Esophagus muscularis mucosa (tissue), 4 donors: ENCODE results near the gene STAT6. TPM values are rescaled to one million over a fixed set of nuclear protein-coding genes. Genes with fewer than 3 reads are reported as not detected.
A peak's percentile ranks its signal among the peaks of the same experiment; 100 is the strongest.

Source experiments
- DNase-seq: peaks from one replicate; pipeline ENCODE4 v3.0.0-alpha.2; 2017; ENCODE audit errors: extremely low spot score
- H3K27ac ChIP-seq, 4 donors: fragments of 200-600 bp; sonication (generic); replicated peaks in 1 of 4; 1 replicate in 3 of 4; 2 replicates in 1 of 4; pipeline ENCODE4 v1.5.1; 2016 to 2019; ENCODE audit warnings: mild to moderate bottlenecking in 1 of 4
- H3K27me3 ChIP-seq, 4 donors: fragments of 200-600 bp; sonication (generic); one replicate each; pipeline versions ENCODE4 v1.5.1 to v1.6.0; 2016 to 2019
- H3K36me3 ChIP-seq, 4 donors: fragments of 200-600 bp; sonication (generic); one replicate each; pipeline ENCODE4 v1.5.1; 2016 to 2019
- H3K4me1 ChIP-seq, 4 donors: fragments of 200-600 bp; sonication (generic); one replicate each; pipeline ENCODE4 v1.5.1; 2016 to 2019
- H3K4me3 ChIP-seq, 4 donors: fragments of 200-600 bp; sonication (generic); 1 replicate in 2 of 4; 2 replicates in 2 of 4; pipeline ENCODE4 v1.5.1; 2016 to 2019; ENCODE audit warnings: mild to moderate bottlenecking in 4 of 4, moderate library complexity in 1 of 4
- H3K9me3 ChIP-seq, 4 donors: fragments of 200-600 bp; sonication (generic); 1 replicate in 3 of 4; 2 replicates in 1 of 4; pipeline ENCODE4 v1.5.1; 2016 to 2019
- CTCF ChIP-seq, 3 experiments: fragments of 200-600 bp in 2 of 3; fragments of 450-650 bp in 1 of 3; sonication (generic) in 2 of 3; IDR thresholded peaks; one replicate each; pipeline ENCODE4 v1.5.1; 2017 to 2019; ENCODE audit warnings: antibody characterized with exemption in 3 of 3, mild to moderate bottlenecking in 2 of 3, moderate library complexity in 1 of 3
- EP300 ChIP-seq: sonication (generic); formaldehyde crosslinking; IDR thresholded peaks from one replicate; pipeline ENCODE4 v1.6.1; 2017; ENCODE audit warnings: antibody characterized with exemption
- POLR2A ChIP-seq: fragments of 450-650 bp; IDR thresholded peaks from one replicate; pipeline ENCODE4 v1.6.1; 2017; ENCODE audit warnings: antibody characterized with exemption, moderate library complexity, mild to moderate bottlenecking, low read depth
- POLR2AphosphoS5 ChIP-seq, 2 donors: sonication (generic); formaldehyde crosslinking; IDR thresholded peaks; one replicate each; pipeline ENCODE4 v1.6.1; 2017; ENCODE audit warnings: antibody characterized with exemption in 2 of 2
- whole genome bisulfite sequencing: methylation state at CpG from one replicate; pipeline ENCODE4 v1.1.5; 2018; 5-methylcytosine and 5-hydroxymethylcytosine counted together
- intact Hi-C: fragments of 100-400 bp; cut with DNase I; formaldehyde crosslinking; loops from one replicate; pipeline ENCODE4 v1.15.1; 2023
- total RNA-seq, 4 donors: library from RNA; depleted of rRNA; stranded (reverse); fragments of >200 nt; gene quantifications; one replicate each; pipeline versions ENCODE4 v1.1.0 to v1.2.1, GENCODE V29; 2016

STAT6 gene
- total RNA-seq, 4 donors from 2014 or later = 111 to 168 (median 157) TPM

GRCh38 chr12:57151741-57152630, 40.8 kb upstream of the STAT6 start:
- Histone ChIP-seq H3K4me1 (peaks cover 61 to 86% (median 80%) of the 10 kb centered on the region in 4 donors), H3K36me3 (peaks cover 14 to 43% (median 33%) of the 10 kb centered on the region in 4 donors)

DNA sequence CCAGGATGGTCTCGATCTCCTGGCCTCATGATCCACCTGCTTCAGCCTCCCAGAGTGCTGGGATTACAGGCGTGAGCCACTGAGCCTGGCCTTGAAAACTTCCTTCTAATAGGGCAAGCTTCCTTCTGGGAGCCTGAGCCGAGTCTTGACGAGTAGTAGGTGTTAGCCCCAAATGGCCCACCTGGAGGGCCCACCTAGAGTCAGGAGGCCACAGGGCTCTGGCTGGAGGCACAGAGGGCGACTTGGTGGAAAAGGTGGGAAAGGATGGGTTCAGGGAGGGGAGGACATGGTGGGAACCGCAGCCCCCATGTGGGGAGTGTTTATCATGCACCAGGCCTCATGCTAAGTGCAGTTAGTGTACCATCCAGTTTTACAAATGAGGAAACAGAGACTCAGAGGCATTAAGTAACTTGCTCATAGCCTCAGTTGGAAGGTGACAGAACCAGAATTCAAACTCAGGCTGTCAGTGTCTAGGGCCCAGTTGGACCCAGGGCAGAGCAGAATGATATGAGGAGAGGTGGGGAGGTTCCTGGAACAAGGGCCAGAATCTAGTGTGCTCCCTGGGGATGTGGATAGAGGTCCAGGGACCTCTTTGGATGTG, 39.3 kb upstream of the STAT6 start:
- Histone ChIP-seq H3K4me1 (peaks cover 74 to 94% (median 88%) of the 10 kb centered on the region in 4 donors), H3K36me3 (peaks cover 0 to 43% (median 33%) of the 10 kb centered on the region in 4 donors), H3K4me3 (no peak overlapping the region), H3K27ac (peak overlapping the region; percentile 79 to 89 (median 82)), H3K27me3 (no peaks in the 10 kb centered on the region), H3K9me3 (no peaks in the 10 kb centered on the region)
- 86% methylated on average over 5 of the region's 6 CpGs for WGBS
- DNase-seq = no peak
- intact Hi-C loops = no loop called here
- no peak for TF ChIP-seq EP300
- TF ChIP-seq POLR2A = no peak
- TF ChIP-seq POLR2AphosphoS5 (IDR thresholded peaks at IDR 0.05) = no peak
- TF ChIP-seq CTCF (IDR thresholded peaks at IDR 0.05) = no peak

More at GRCh38 chr12:57151741-57152630, 40.8 kb upstream of the STAT6 start:
- Histone ChIP-seq H3K27ac (peak overlapping the region; percentile 79 to 89 (median 82)), H3K27me3 (no peaks in the 10 kb centered on the region), H3K9me3 (no peaks in the 10 kb centered on the region), H3K4me3 (peak overlapping the region in 2 of 4 donors; percentile 5 to 8)
- TF ChIP-seq POLR2A (no peak), EP300 (no peak), POLR2AphosphoS5 (IDR thresholded peaks at IDR 0.05) (no peak), CTCF (IDR thresholded peaks at IDR 0.05) (no peak)
- no peak for DNase-seq
- 51% methylated on average over 14 of the region's 17 CpGs for WGBS
- intact Hi-C loops = no loop called here

- Histone ChIP-seq H3K4me1 (peaks cover 80 to 96% (median 95%) of the 10 kb centered on the region in 4 donors), H3K27ac (peak overlapping the region; percentile 79 to 89 (median 82)), H3K36me3 (peaks cover 9 to 43% (median 34%) of the 10 kb centered on the region in 4 donors), H3K4me3 (peak overlapping the region in 2 of 4 donors; percentile 10 to 23), H3K9me3 (no peaks in the 10 kb centered on the region), H3K27me3 (no peaks in the 10 kb centered on the region)
- TF ChIP-seq POLR2A (no peak), POLR2AphosphoS5 (IDR thresholded peaks at IDR 0.05) (peak; percentile 23 to 30)
- no peak for DNase-seq
- intact Hi-C loops = no loop called here
- 59% methylated on average over 13 of the region's 13 CpGs for WGBS
Observed at GRCh38 chr12:57149245-57149900, 38.2 kb upstream of the STAT6 start.

- intact Hi-C loops = no loop called here
- DNase-seq = no peak
- 54% methylated on average over 4 of the region's 4 CpGs for WGBS
- Histone ChIP-seq H3K4me3 (peak overlapping the region in 2 of 4 donors; percentile 10 to 23), H3K4me1 (peaks cover 80 to 90% (median 89%) of the 10 kb centered on the region in 4 donors), H3K9me3 (no peaks in the 10 kb centered on the region), H3K27ac (peak overlapping the region; percentile 79 to 89 (median 82)), H3K27me3 (no peaks in the 10 kb centered on the region), H3K36me3 (peaks cover 9 to 43% (median 35%) of the 10 kb centered on the region in 4 donors)
- TF ChIP-seq POLR2AphosphoS5 (IDR thresholded peaks at IDR 0.05) (peak in 1 of 2 donors; percentile 32), POLR2A (no peak), CTCF (IDR thresholded peaks at IDR 0.05) (no peak), EP300 (no peak)
Observed at GRCh38 chr12:57148469-57149244, 37.5 kb upstream of the STAT6 start.
